Hepatocyte (in vitro differentiated cells): ENCODE results near the gene LRRC36. TPM values are rescaled to one million over a fixed set of nuclear protein-coding genes. Genes with fewer than 3 reads are reported as not detected.
A peak's percentile ranks its signal among the peaks of the same experiment; 100 is the strongest.

Experiments used
- DNase-seq: peaks from one replicate; pipeline ENCODE4 v3.0.0-alpha.2; 2016; ENCODE audit warnings: low spot score
- H2AFZ ChIP-seq: fragments of 200-600 bp; sonication (generic); 2 replicates; pipeline ENCODE4 v1.6.0; 2016; ENCODE audit warnings: antibody characterized with exemption, mild to moderate bottlenecking
- H3K27ac ChIP-seq: fragments of 200-600 bp; sonication (generic); 2 replicates; pipeline ENCODE4 v1.5.1; 2016; ENCODE audit warnings: mild to moderate bottlenecking
- H3K27me3 ChIP-seq: fragments of 200-600 bp; sonication (generic); 2 replicates; pipeline ENCODE4 v1.6.1; 2016
- H3K36me3 ChIP-seq: fragments of 200-600 bp; sonication (generic); replicated peaks from 2 replicates; pipeline ENCODE4 v1.5.1; 2016; ENCODE audit warnings: low read depth; ENCODE audit not compliant: insufficient read depth
- H3K4me1 ChIP-seq: fragments of 200-600 bp; sonication (generic); 2 replicates; pipeline ENCODE4 v1.5.1; 2016; ENCODE audit warnings: mild to moderate bottlenecking, moderate library complexity; ENCODE audit not compliant: insufficient read depth
- H3K4me2 ChIP-seq: fragments of 200-600 bp; sonication (generic); 2 replicates; pipeline ENCODE4 v1.6.0; 2016
- H3K4me3 ChIP-seq: fragments of 200-600 bp; sonication (generic); 2 replicates; pipeline ENCODE4 v1.5.1; 2016; ENCODE audit warnings: mild to moderate bottlenecking
- H3K79me2 ChIP-seq: fragments of 200-600 bp; sonication (generic); 2 replicates; pipeline ENCODE4 v1.6.0; 2017; ENCODE audit warnings: mild to moderate bottlenecking
- H3K9me2 ChIP-seq: fragments of 200-600 bp; sonication (generic); replicated peaks from 2 replicates; pipeline ENCODE4 v1.6.0; 2017; ENCODE audit warnings: mild to moderate bottlenecking; ENCODE audit not compliant: insufficient read depth
- H3K9me3 ChIP-seq: fragments of 200-600 bp; sonication (generic); 2 replicates; pipeline ENCODE4 v1.5.1; 2016; ENCODE audit warnings: low read depth, mild to moderate bottlenecking
- H4K20me1 ChIP-seq: fragments of 200-600 bp; sonication (generic); 2 replicates; pipeline ENCODE4 v1.6.0; 2016; ENCODE audit warnings: mild to moderate bottlenecking; ENCODE audit not compliant: insufficient read depth, poor library complexity, severe bottlenecking
- EZH2 ChIP-seq: fragments of 200-600 bp; sonication (generic); IDR thresholded peaks from 2 replicates; pipeline ENCODE4 v1.6.1; 2016; ENCODE audit warnings: antibody characterized with exemption, mild to moderate bottlenecking, borderline replicate concordance
- EZH2phosphoT487 ChIP-seq: fragments of 200-600 bp; sonication (generic); IDR thresholded peaks from one replicate; pipeline ENCODE4 v1.6.1; 2018; ENCODE audit warnings: antibody characterized with exemption, mild to moderate bottlenecking, low read depth, moderate library complexity; ENCODE audit not compliant: unreplicated experiment, severe bottlenecking
- WGBS: methylation state at CpG from one replicate; pipeline ENCODE4 v1.1.6; 2016; ENCODE audit warnings: low lambda C conversion rate; ENCODE audit errors: missing lambda C conversion rate; 5-methylcytosine and 5-hydroxymethylcytosine counted together
- polyA plus RNA-seq: library from polyadenylated mRNA; unstranded; fragments of >200 nt; fragmentation: Nextera tagmentation; extraction: Ambion mirVana; gene quantifications from 2 replicates; pipeline ENCODE4 v1.2.1, GENCODE V29; 2016
- total RNA-seq: library from RNA; depleted of rRNA; stranded (reverse); fragments of >200 nt; gene quantifications from 2 replicates; pipeline ENCODE4 v1.2.3, GENCODE V29; 2014
- TF ChIP-seq, protein P1 (sequence below): fragments of 200-600 bp; sonication (generic); IDR thresholded peaks from 2 replicates; pipeline ENCODE4 v1.5.1; 2016; ENCODE audit warnings: antibody characterized with exemption, mild to moderate bottlenecking; ENCODE audit not compliant: poor library complexity

LRRC36 gene
- total and polyA plus RNA-seq, 2 experiments from 2014 or later = 0.23 to 0.69 TPM

DNA sequence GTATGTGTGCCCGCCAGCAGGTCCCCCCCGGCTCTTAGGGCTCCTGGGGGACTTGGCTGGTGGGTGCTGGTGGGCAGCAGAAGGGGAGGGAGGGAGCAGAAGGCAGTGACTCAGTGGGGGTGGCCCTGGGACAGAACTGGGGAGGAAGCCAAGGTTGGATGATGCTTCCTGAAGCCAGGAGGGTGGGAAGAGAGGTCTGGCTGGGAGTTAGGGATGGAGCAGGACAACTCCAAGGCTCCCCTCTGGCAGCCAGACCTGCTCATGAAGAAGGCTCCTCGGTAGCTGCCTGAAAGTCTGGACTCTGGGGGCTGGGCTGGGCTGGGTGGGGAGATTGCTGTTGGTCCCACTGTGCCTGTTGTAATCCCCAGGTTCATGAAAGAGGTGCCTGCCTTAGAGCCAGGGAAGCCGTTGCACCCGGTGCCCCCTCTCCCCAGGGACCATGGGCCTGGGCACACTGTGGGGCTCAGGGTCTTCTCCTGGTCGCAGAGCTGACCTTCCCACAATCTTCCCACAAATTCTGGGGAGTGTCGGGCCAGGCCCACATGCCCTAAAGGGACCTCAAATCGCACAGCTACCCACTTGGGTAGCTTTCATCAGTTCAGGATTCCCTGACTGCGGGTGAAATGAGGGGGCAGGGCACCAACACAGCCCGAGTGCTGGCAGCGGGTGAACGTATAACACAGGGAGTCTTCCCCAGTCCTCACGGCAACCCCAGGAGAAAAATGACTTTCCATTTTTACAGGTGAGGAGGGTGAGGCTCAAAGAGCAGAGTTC, 48.4 kb upstream of the LRRC36 start:
- H3K4me1 ChIP-seq = peaks cover 24% of the 10 kb centered on the region
- peak overlapping the region; percentile 84 for H2AFZ ChIP-seq
- H3K79me2 ChIP-seq = no peaks in the 10 kb centered on the region
- WGBS = 82% methylated on average over 12 of the region's 13 CpGs
- H3K36me3 ChIP-seq = no peaks in the 10 kb centered on the region
- no peak overlapping the region for H3K4me3 ChIP-seq
- DNase-seq = peak; percentile 42
- TF ChIP-seq, protein P1, sequence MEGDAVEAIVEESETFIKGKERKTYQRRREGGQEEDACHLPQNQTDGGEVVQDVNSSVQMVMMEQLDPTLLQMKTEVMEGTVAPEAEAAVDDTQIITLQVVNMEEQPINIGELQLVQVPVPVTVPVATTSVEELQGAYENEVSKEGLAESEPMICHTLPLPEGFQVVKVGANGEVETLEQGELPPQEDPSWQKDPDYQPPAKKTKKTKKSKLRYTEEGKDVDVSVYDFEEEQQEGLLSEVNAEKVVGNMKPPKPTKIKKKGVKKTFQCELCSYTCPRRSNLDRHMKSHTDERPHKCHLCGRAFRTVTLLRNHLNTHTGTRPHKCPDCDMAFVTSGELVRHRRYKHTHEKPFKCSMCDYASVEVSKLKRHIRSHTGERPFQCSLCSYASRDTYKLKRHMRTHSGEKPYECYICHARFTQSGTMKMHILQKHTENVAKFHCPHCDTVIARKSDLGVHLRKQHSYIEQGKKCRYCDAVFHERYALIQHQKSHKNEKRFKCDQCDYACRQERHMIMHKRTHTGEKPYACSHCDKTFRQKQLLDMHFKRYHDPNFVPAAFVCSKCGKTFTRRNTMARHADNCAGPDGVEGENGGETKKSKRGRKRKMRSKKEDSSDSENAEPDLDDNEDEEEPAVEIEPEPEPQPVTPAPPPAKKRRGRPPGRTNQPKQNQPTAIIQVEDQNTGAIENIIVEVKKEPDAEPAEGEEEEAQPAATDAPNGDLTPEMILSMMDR = no peak
- TF ChIP-seq EZH2 = no peak
- peak overlapping the region; percentile 85 for H3K27ac ChIP-seq
- H3K9me2 ChIP-seq = no peaks in the 10 kb centered on the region
- H3K4me2 ChIP-seq = peak overlapping the region; percentile 87
- no peaks in the 10 kb centered on the region for H3K27me3 ChIP-seq
- H3K9me3 ChIP-seq = no peaks in the 10 kb centered on the region
- H4K20me1 ChIP-seq = no peaks in the 10 kb centered on the region

DNA sequence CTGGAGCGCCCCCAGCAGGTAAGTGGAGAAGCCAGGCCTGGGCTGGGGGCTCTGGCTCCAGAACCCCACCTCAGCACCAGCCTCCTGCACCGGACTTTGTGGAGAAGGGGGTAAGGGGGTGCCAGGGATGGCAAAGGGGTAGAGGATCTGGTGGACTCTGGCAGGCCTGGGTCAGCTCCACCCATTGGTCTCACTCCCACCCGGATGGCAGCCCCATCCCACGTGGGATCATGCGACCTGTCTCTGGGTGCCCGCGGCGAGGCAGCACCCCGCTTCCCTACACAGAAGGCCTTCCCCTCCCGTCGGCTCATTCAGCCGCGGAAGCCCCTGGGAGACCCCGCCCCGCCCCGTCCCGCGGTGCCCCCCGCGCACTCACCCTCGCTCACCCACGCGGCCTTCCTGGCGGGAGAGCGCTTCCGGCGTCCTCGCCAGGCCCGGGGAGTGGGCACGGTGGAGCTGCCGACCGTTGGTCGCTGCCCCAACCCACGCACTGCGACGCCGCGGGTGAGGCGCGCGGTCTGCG, 47.8 kb upstream of the LRRC36 start:
- 18% methylated on average over 12 of the region's 42 CpGs for WGBS
- no peaks in the 10 kb centered on the region for H3K9me2 ChIP-seq
- H3K79me2 ChIP-seq = no peaks in the 10 kb centered on the region
- peaks cover 24% of the 10 kb centered on the region for H3K4me1 ChIP-seq
- no peak for TF ChIP-seq EZH2phosphoT487
- TF ChIP-seq, protein P1 = peak; percentile 21
- H3K27me3 ChIP-seq = no peaks in the 10 kb centered on the region
- H2AFZ ChIP-seq = peak overlapping the region; percentile 84
- no peaks in the 10 kb centered on the region for H4K20me1 ChIP-seq
- H3K9me3 ChIP-seq = no peaks in the 10 kb centered on the region
- H3K36me3 ChIP-seq = no peaks in the 10 kb centered on the region
- peak overlapping the region; percentile 87 for H3K4me2 ChIP-seq
- H3K4me3 ChIP-seq = peak overlapping the region; percentile 42
- peak overlapping the region; percentile 85 for H3K27ac ChIP-seq
- no peak for DNase-seq

DNA sequence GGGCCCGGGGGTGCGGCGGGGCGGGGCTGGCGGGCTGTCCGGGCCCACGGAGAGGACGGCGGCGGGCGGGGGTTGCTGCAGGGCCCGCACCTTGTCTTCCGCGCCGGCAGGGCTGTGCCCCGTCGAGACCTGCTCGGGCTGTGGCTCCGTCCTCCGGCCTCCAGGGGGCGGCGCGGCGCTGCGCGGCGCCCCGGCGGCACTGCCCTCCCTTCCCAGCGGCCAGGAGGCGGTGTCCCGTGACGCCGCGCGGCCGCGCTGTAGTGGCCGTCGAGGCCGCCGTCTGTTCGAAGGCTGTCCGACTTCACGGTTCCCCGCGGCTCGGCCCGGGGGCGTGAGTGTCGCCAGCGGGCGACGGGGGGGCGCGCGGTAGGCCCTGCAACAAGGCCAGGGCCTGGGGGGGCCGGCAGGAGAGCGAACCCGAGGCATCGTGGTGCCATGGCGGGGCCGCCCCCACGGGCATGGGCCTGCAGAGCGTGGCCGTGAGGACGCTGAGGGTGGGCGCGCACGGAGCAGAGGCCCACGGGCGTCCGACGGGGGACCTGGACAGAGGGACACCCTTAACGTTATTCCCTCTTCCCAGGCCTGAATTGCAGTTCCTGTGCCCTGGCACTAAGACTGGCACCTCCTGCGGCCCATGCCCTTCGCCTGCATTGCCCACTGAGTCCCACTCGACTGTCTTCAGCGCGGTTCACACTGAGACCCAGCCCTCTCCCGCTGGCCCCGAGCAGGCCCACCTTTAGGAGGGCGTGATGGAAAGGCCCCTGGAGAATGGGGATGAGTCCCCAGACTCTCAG, 47.1 kb upstream of the LRRC36 start, which contains the start of gene PLEKHG4:
Gene PLEKHG4 (plus strand): TSS at position 237 of the 794 bp plus-strand sequence. CDS start 513 bp downstream, at position 750.
- Histone ChIP-seq H3K36me3 (no peaks in the 10 kb centered on the region), H3K4me3 (peak within 1 kb of the TSS; percentile 42), H3K79me2 (no peaks in the 10 kb centered on the region), H3K4me1 (peaks cover 24% of the 10 kb centered on the region), H2AFZ (peak within 1 kb of the TSS; percentile 90), H4K20me1 (no peaks in the 10 kb centered on the region), H3K4me2 (peak within 1 kb of the TSS; percentile 87), H3K27me3 (no peaks in the 10 kb centered on the region), H3K9me2 (no peaks in the 10 kb centered on the region), H3K9me3 (no peaks in the 10 kb centered on the region), H3K27ac (peak within 1 kb of the TSS; percentile 85)
- TF ChIP-seq, protein P1 = peak; percentile 60
- TF ChIP-seq EZH2 (no peak), EZH2phosphoT487 (no peak)
- DNase-seq = peak; percentile 90
- 37% methylated on average over 22 of the region's 83 CpGs for WGBS
